RWPE1 (cell line): ENCODE measurements around the gene CNFN.

Experiments used
- CTCF ChIA-PET: fragments of 350-600 bp; sonication (Branson Sonifier 250); formaldehyde crosslinking; extraction: SDS; loops from one replicate; lab custom pipeline; 2021; lab: Yijun Ruan, JAX
- POLR2A ChIA-PET: fragments of 400-600 bp; formaldehyde crosslinking; extraction: SDS; loops from one replicate; lab custom pipeline; 2020; ENCODE audit warnings: antibody characterized with exemption; ENCODE audit not compliant: low non-redundant PET; lab: Yijun Ruan, JAX
- DNase-seq: peaks from one replicate; pipeline ENCODE4 v3.0.0; 2012; ENCODE audit warnings: low spot score
- H3K27ac ChIP-seq: fragments of 450-650 bp; 2 replicates; pipeline ENCODE4 v1.5.1; 2017
- CTCF ChIP-seq: fragments of 450-650 bp; conservative IDR thresholded peaks from 2 replicates; pipeline ENCODE4 v1.5.1; 2017; ENCODE audit warnings: low read depth, mild to moderate bottlenecking

Gene CNFN

GRCh38 chr19:42407085-42407815 lies 17.2 kb upstream of the CNFN start:
- ChIA-PET POLR2A (interaction anchor here (0.7 kb wide), 1 partner anchor 35 kb away, joined by 3 read pairs; no protein-coding TSS in a partner anchor), CTCF (interaction anchor here (0.5 kb wide), 1 partner anchor 321 kb away, joined by 7 read pairs; no protein-coding TSS in a partner anchor)
- no peak for TF ChIP-seq CTCF
- no peak for DNase-seq
- H3K27ac ChIP-seq = no peak overlapping the region

DNA sequence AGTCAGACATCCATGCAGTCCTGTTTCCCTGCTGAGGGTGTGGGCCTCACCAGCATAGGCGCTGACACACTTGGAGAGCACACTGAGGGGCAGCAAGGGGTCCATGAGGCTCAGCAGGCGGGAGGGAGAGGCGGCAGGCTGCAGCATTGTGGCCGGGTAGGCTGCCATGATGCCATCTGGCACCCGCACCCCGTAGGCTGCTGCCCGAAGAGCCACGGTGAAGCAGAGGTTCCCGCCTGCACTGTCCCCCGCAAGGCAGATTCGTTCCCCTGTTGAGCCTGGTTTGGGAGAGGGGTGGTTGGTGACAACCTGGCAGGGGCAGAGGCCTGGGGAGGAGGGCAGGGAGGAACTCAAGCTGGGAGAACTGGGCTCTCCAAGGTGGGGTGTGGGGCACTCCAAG lies 16.0 kb upstream of the CNFN start:
- DNase-seq = no peak
- no peak overlapping the region for H3K27ac ChIP-seq
- ChIA-PET POLR2A (no interaction called here), CTCF (interaction anchor here (0.8 kb wide), 1 partner anchor 19 kb away, joined by 4 read pairs; no protein-coding TSS in a partner anchor)
- no peak for TF ChIP-seq CTCF

GRCh38 chr19:42403586-42403985 lies 13.5 kb upstream of the CNFN start:
- ChIA-PET CTCF (interaction anchor here (0.6 to 0.7 kb wide), 2 partner anchors 230 to 259 kb away, joined by 5 read pairs; no protein-coding TSS in a partner anchor), POLR2A (no interaction called here)
- no peak for TF ChIP-seq CTCF
- H3K27ac ChIP-seq = no peak overlapping the region
- no peak for DNase-seq

- DNase-seq = no peak
- POLR2A ChIA-PET = no interaction called here
- CTCF ChIA-PET = interaction anchor here (0.5 to 0.7 kb wide), 3 partner anchors 231 to 324 kb away, joined by 4 to 5 read pairs (median 5); no protein-coding TSS in a partner anchor
- no peak for TF ChIP-seq CTCF
- peak overlapping the region; percentile 58 for H3K27ac ChIP-seq
Measured at GRCh38 chr19:42402376-42403116, 12.4 kb upstream of the CNFN start.

GRCh38 chr19:42401365-42402303 lies 11.5 kb upstream of the CNFN start:
- CTCF ChIA-PET = interaction anchor here (0.5 to 1.4 kb wide), 9 partner anchors 14 to 323 kb away, joined by 3 to 6 read pairs (median 4); partner anchors contain the start of gene POU2F2
- H3K27ac ChIP-seq = peak overlapping the region; percentile 58
- peak; percentile 70 for DNase-seq
- TF ChIP-seq CTCF = peak; percentile 77
- POLR2A ChIA-PET = interaction anchor here (0.6 to 0.8 kb wide), 2 partner anchors 14 to 15 kb away, joined by 6 read pairs; no protein-coding TSS in a partner anchor
